PFSK-1 (cell line): ENCODE results near the gene STRN4.

Source experiments
- FOXP2 ChIP-seq: optimal IDR thresholded peaks from 2 replicates; pipeline ENCODE3; 2011; ENCODE audit warnings: borderline replicate concordance, control low read depth, inconsistent platforms; ENCODE audit not compliant: insufficient read depth; ENCODE audit errors: extremely low read length, extremely low read depth
- POLR2AphosphoS5 ChIP-seq: IDR thresholded peaks from 2 replicates; pipeline ENCODE4 v1.6.1; 2012; ENCODE audit warnings: low read depth, mild to moderate bottlenecking, control low read depth, low read length, moderate library complexity
- SIN3A ChIP-seq: IDR thresholded peaks from 2 replicates; pipeline ENCODE4 v1.6.1; 2012; ENCODE audit warnings: mild to moderate bottlenecking, low read length, moderate library complexity, borderline replicate concordance; ENCODE audit not compliant: insufficient read depth
- TAF1 ChIP-seq: IDR thresholded peaks from 2 replicates; pipeline ENCODE4 v1.6.1; 2012; ENCODE audit warnings: low read length, control low read depth, borderline replicate concordance; ENCODE audit not compliant: insufficient read depth
- TF ChIP-seq, protein P1 (sequence below), 2 experiments: IDR thresholded peaks; 2 replicates each; pipeline versions ENCODE4 v1.6.1 to v1.8.0; 2011 to 2012; ENCODE audit warnings: low read depth in 2 of 2, low read length in 2 of 2, control low read depth in 1 of 2, inconsistent platforms in 1 of 2, mild to moderate bottlenecking in 1 of 2, moderate library complexity in 1 of 2; ENCODE audit not compliant: insufficient read depth in 1 of 2

STRN4 gene

DNA sequence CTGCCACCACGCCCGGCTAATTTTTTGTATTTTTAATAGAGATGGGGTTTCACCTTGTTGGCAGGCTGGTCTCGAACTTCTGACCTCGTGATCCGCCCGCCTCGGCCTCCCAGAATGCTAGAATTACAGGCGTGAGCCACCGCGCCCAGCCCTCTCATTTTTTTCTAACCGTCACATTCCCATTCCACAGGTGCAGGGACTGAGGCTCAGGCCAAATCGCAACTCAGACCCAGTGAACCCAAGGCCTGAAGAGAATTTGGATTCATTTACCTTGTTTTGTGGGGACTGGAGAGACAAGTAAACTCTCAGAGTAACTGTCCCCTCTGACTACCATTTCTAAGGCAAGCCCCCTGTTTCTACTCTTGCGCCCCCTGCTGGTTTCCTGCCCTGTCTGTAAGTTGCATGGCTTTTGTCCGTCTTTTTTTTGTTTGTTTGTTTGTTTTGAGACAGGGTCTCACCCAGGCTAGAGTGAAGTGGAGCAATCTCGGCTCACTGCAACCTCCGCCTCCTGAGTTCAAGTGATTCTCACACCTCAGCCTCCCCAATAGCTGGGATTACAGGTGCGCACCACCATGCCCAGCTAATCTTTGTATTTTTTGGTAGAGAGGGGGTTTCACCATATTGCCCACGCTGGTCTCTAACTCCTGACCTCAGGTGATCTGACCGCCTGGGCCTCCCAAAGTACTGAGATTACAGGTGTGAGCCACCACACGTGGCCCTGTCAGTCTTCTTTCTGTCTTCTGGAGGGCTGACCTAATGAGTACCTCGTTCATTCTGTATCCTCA is 2.3 kb upstream of the STRN4 start:
- TF ChIP-seq, protein P1, sequence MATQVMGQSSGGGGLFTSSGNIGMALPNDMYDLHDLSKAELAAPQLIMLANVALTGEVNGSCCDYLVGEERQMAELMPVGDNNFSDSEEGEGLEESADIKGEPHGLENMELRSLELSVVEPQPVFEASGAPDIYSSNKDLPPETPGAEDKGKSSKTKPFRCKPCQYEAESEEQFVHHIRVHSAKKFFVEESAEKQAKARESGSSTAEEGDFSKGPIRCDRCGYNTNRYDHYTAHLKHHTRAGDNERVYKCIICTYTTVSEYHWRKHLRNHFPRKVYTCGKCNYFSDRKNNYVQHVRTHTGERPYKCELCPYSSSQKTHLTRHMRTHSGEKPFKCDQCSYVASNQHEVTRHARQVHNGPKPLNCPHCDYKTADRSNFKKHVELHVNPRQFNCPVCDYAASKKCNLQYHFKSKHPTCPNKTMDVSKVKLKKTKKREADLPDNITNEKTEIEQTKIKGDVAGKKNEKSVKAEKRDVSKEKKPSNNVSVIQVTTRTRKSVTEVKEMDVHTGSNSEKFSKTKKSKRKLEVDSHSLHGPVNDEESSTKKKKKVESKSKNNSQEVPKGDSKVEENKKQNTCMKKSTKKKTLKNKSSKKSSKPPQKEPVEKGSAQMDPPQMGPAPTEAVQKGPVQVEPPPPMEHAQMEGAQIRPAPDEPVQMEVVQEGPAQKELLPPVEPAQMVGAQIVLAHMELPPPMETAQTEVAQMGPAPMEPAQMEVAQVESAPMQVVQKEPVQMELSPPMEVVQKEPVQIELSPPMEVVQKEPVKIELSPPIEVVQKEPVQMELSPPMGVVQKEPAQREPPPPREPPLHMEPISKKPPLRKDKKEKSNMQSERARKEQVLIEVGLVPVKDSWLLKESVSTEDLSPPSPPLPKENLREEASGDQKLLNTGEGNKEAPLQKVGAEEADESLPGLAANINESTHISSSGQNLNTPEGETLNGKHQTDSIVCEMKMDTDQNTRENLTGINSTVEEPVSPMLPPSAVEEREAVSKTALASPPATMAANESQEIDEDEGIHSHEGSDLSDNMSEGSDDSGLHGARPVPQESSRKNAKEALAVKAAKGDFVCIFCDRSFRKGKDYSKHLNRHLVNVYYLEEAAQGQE (IDR thresholded peaks at IDR 0.05; ENCODE audit: insufficient read depth in 1 of 2, low read depth in 2 of 2, low read length in 2 of 2): no peak
- TF ChIP-seq TAF1 (no peak), POLR2AphosphoS5 (no peak), FOXP2 (no peak), SIN3A (no peak)

DNA sequence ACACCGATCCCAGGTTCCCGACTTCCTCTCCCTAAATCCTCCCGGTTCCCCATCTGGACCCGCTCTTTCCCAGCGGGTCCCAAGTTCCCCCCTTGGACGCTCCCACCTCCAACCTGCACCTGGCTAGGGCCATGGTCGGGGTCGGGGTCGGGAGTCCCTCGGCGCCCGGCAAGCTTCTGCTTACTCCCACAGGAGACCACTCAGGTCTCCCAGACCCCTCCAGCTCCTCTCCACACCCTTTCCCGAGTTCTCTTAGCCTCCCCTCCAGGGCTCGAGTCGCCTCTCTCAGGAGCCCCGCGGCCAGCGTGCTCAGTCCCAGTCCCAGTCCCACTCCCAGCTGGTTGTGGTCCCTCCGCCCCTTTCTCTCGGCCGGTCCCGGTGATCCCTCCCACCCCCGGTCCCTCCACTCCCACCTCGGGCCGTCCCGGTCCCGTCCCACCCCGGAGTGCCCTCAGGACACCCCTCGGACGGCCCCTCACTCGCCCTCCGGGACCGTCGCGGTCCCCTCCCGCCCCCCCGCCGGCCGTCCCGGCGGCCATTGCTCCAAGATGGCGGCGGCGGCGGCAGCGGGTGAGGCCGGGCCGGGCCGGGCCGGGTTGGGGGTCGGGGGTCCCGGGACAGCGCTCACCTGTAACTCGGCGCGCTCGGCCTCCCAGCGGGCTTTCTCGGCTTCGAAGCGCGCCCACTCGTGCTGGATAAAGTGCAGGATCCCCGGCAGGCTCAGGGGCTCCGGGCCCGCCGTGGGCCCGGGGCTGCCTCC is 549 bp downstream of the STRN4 start, which contains the start of gene FKRP:
FKRP (plus strand) TSS at position 537 of the 760 bp plus-strand sequence. CDS start 9,394 bp downstream, outside the sequence.
- TF ChIP-seq SIN3A (no peak), TAF1 (0 out of 2 replicates have a peak, but pooled peaks have one; percentile 47), POLR2AphosphoS5 (no peak), FOXP2 (no peak)
- TF ChIP-seq, protein P1 (IDR thresholded peaks at IDR 0.05; ENCODE audit: insufficient read depth in 1 of 2, low read depth in 2 of 2, low read length in 2 of 2): no peak

DNA sequence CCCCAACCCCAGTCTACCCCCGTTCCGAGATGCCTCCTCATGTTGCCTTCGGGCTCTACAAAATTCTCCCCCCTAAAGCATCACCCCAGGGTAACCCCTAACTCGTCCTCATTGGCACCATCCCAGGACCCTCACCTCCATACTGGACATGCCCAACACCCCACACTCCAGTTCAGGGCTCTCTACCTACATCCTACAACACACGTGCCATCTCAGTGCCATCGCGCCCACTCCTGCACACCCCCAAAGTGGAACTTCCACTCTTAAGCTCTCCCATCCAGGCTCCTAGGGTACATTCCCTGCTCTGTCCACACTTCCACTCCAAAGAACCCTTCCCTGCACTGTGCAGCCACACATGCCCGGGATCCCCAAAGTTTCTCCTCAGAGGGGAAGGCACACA is 1.2 kb downstream of the STRN4 start:
- no peak for TF ChIP-seq TAF1
- TF ChIP-seq POLR2AphosphoS5: no peak
- TF ChIP-seq SIN3A: no peak
- TF ChIP-seq, protein P1 (IDR thresholded peaks at IDR 0.05; ENCODE audit: insufficient read depth in 1 of 2, low read depth in 2 of 2, low read length in 2 of 2): no peak
- TF ChIP-seq FOXP2: no peak

DNA sequence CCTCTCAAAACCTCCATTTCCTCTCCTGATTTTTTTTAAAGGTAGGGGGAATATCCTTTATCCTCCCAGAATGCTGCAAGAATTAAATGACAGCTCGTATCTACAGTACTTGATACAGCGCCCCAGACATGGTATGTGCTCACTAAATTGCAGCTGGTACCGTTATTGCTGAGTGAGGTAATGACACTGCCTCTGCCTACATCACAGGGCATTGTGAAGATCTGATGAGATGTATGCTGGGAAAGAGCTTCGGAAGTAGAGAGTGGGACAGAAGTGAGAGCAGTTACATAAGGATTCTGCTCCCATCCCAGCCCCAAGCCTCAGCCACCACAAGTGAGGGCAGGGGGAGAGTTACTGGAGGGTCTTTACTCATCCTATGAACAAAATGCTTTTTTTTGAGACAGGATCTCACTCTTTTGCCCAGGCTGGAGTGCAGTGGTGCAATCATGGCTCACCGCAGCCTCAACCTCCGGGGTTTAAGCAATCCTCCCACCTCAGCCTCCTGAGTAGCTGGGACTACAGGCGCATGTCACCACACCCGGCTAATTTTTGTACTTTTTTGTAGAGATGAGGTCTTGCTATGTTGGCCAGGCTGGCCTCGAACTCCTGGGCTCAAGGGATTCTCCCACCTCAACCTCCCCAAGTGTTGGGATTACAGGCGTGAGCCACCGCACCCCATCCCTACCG is 2.1 kb downstream of the STRN4 start:
- TF ChIP-seq, protein P1 (IDR thresholded peaks at IDR 0.05; ENCODE audit: insufficient read depth in 1 of 2, low read depth in 2 of 2, low read length in 2 of 2): no peak
- TF ChIP-seq TAF1 (no peak), SIN3A (no peak), FOXP2 (no peak), POLR2AphosphoS5 (no peak)
